Activated CD4-positive, alpha-beta T cell treated with anti-CD3 and anti-CD28 coated beads for 36 hours (primary cell): ENCODE results near the gene H6PD. TPM values are rescaled to one million over a fixed set of nuclear protein-coding genes. Genes with fewer than 3 reads are reported as not detected.

ENCODE experiments used
- total RNA-seq, 2 experiments: library from RNA; stranded (reverse); gene quantifications; one replicate each; pipeline ENCODE4 v1.2.3, GENCODE V29; 2021

The H6PD gene
- total RNA-seq, 2 experiments from 2014 or later, result 8.8 to 9.6 TPM

Other genes starting within 250 kb of the H6PD start
- not detected for gene SLC2A7, start 208.4 kb upstream of the H6PD start, total RNA-seq
- not detected for gene SLC2A5, start 165.1 kb upstream of the H6PD start, total RNA-seq
- gene GPR157, start 105.7 kb upstream of the H6PD start, total RNA-seq, result 1 to 10 TPM; 2.7 to 3.6 TPM
- 1 to 10 TPM; 5.7 to 6.8 TPM for gene SPSB1, start 58.1 kb downstream of the H6PD start, total RNA-seq